Tibial nerve (tissue), 3 donors: ENCODE measurements around the gene PRDM1.

ENCODE experiments used
- CTCF ChIP-seq, 5 experiments: fragments of 200-600 bp in 3 of 5; fragments of 450-650 bp in 2 of 5; sonication (generic) in 3 of 5; IDR thresholded peaks; one replicate each; pipeline ENCODE4 v1.5.1; 2016 to 2019; ENCODE audit warnings: antibody characterized with exemption in 5 of 5, mild to moderate bottlenecking in 3 of 5, moderate library complexity in 2 of 5
- POLR2A ChIP-seq, 2 donors: fragments of 450-650 bp; IDR thresholded peaks; one replicate each; pipeline ENCODE4 v1.6.1; 2017; ENCODE audit warnings: antibody characterized with exemption in 2 of 2, mild to moderate bottlenecking in 2 of 2, moderate library complexity in 2 of 2

DNA sequence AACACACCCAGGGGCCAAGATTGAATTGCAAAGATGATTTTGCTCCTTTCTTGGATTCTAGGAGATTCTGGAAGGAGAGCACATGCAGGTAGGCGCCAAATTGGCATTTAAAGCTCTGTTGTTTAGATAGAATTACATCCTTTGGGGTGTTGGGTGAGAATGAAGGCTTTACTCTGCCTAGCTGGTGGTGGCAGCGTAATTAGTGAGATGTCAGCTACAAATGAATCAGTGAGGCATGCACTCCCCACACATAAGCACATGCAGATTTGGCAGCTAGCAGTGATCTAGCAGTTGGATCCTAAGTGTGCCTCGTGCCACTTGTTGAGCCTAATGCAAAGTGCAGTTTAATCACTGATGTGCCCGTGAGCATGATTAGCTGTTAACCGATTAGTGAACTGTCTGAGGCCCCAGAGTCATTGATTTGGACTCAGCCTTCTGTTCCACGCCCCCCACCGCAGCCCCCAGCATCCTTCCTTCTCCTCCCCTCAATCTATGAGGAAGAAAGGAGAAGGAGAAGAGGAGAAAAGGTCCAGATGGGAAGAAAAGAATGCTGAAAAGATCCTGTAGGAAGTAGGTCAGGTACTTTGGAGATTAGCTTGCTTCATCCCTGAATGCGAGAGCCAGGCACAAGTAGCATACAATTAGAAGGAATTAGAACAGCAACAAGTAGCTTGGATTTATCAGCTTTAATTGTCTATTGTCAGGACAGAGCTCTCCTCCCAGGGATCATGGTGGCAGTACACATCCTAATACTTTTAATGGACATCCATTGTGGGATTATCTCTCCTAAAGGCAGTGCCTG is 6.0 kb upstream of the PRDM1 start:
- TF ChIP-seq CTCF (IDR thresholded peaks at IDR 0.05) (no peak), POLR2A (IDR thresholded peaks at IDR 0.05) (no peak)
